GM23248 (cell line): ENCODE results near the gene ADGRL2. TPM values are rescaled to one million over a fixed set of nuclear protein-coding genes. Genes with fewer than 3 reads are reported as not detected.

ENCODE experiments used
- DNase-seq: peaks from one replicate; pipeline ENCODE4 v3.0.0-alpha.2; 2015
- H2AFZ ChIP-seq: fragments of 200-600 bp; sonication (generic); 2 replicates; pipeline ENCODE4 v1.6.1; 2016; ENCODE audit warnings: antibody characterized with exemption
- H3F3A ChIP-seq: fragments of 200-600 bp; sonication (generic); 2 replicates; pipeline ENCODE4 v1.6.1; 2016; ENCODE audit warnings: mild to moderate bottlenecking, antibody characterized with exemption, mixed run types; ENCODE audit not compliant: insufficient read depth
- H3K27ac ChIP-seq: fragments of 200-600 bp; sonication (generic); 2 replicates; pipeline ENCODE4 v1.5.1; 2016; ENCODE audit warnings: mild to moderate bottlenecking
- H3K27me3 ChIP-seq: fragments of 200-600 bp; sonication (generic); replicated peaks from 2 replicates; pipeline ENCODE4 v1.6.1; 2016; ENCODE audit warnings: mild to moderate bottlenecking; ENCODE audit not compliant: insufficient read depth
- H3K36me3 ChIP-seq: fragments of 200-600 bp; sonication (generic); 2 replicates; pipeline ENCODE4 v1.6.1; 2016; ENCODE audit warnings: low read depth, mild to moderate bottlenecking
- H3K4me1 ChIP-seq: fragments of 200-600 bp; sonication (generic); 2 replicates; pipeline ENCODE4 v1.6.1; 2016; ENCODE audit warnings: mild to moderate bottlenecking; ENCODE audit not compliant: insufficient read depth
- H3K4me2 ChIP-seq: fragments of 200-600 bp; sonication (generic); one replicate; pipeline ENCODE4 v1.6.1; 2016; ENCODE audit warnings: mild to moderate bottlenecking; ENCODE audit not compliant: unreplicated experiment
- H3K4me3 ChIP-seq: fragments of 200-600 bp; sonication (generic); 2 replicates; pipeline ENCODE4 v1.5.1; 2016; ENCODE audit warnings: mild to moderate bottlenecking
- H3K79me2 ChIP-seq: fragments of 200-600 bp; sonication (generic); 2 replicates; pipeline ENCODE4 v1.6.1; 2016; ENCODE audit warnings: mild to moderate bottlenecking; ENCODE audit not compliant: insufficient read depth
- H3K9ac ChIP-seq: fragments of 200-600 bp; sonication (generic); 2 replicates; pipeline ENCODE4 v1.6.1; 2016; ENCODE audit warnings: mild to moderate bottlenecking
- H3K9me2 ChIP-seq: fragments of 200-600 bp; sonication (generic); 2 replicates; pipeline ENCODE4 v1.6.1; 2016; ENCODE audit warnings: mixed run types, mild to moderate bottlenecking, moderate library complexity; ENCODE audit not compliant: insufficient read depth
- H3K9me3 ChIP-seq: fragments of 200-600 bp; sonication (generic); one replicate; pipeline ENCODE4 v1.6.1; 2017; ENCODE audit warnings: low read depth
- H4K20me1 ChIP-seq: fragments of 200-600 bp; sonication (generic); 2 replicates; pipeline ENCODE4 v1.6.0; 2016; ENCODE audit not compliant: insufficient read depth
- EZH2 ChIP-seq: fragments of 200-600 bp; sonication (generic); IDR thresholded peaks from 2 replicates; pipeline ENCODE4 v1.6.1; 2018; ENCODE audit warnings: antibody characterized with exemption, mild to moderate bottlenecking; ENCODE audit not compliant: insufficient read depth, poor library complexity, severe bottlenecking
- EZH2phosphoT487 ChIP-seq: fragments of 200-600 bp; sonication (generic); IDR thresholded peaks from 2 replicates; pipeline ENCODE4 v1.6.1; 2018; ENCODE audit warnings: antibody characterized with exemption, moderate library complexity, mild to moderate bottlenecking, low read depth; ENCODE audit not compliant: insufficient read depth
- WGBS, 2 experiments: methylation state at CpG; one replicate each; pipeline ENCODE4 v1.1.6; 2015 to 2017; ENCODE audit warnings: low lambda C conversion rate in 2 of 2, low coverage in 1 of 2; ENCODE audit errors: missing lambda C conversion rate in 2 of 2; 5-methylcytosine and 5-hydroxymethylcytosine counted together
- in situ Hi-C: fragments of 300-500 bp; cut with MboI; formaldehyde crosslinking; loops from 2 replicates; pipeline ENCODE4 v1.15.0; 2020
- polyA plus RNA-seq: library from polyadenylated mRNA; unstranded; fragments of >200 nt; fragmentation: Nextera tagmentation; extraction: Ambion mirVana; gene quantifications from 2 replicates; pipeline ENCODE4 v1.2.1, GENCODE V29; 2016
- total RNA-seq: library from RNA; depleted of rRNA; stranded (reverse); fragments of >200 nt; shearing (Covaris generic); gene quantifications from 2 replicates; pipeline ENCODE4 v1.2.3, GENCODE V29; 2014

The ADGRL2 gene
- total and polyA plus RNA-seq, 2 experiments from 2014 or later, result 12.3 to 41.6 TPM

- Histone ChIP-seq H3K27me3 (no peaks in the 10 kb centered on the region), H3K4me2 (no peak overlapping the region), H4K20me1 (no peaks in the 10 kb centered on the region), H3F3A (no peaks in the 10 kb centered on the region), H3K4me3 (no peak overlapping the region), H3K9me2 (no peaks in the 10 kb centered on the region), H3K9ac (no peak overlapping the region), H3K79me2 (no peaks in the 10 kb centered on the region), H3K27ac (no peak overlapping the region), H3K9me3 (no peaks in the 10 kb centered on the region), H3K4me1 (no peaks in the 10 kb centered on the region), H3K36me3 (no peaks in the 10 kb centered on the region), H2AFZ (no peak overlapping the region)
- in situ Hi-C loops, result no loop called here
- no peak for TF ChIP-seq EZH2
- no peak for TF ChIP-seq EZH2phosphoT487
- 28 to 41% methylated on average over 1 of the region's 1 CpG for WGBS, 2 experiments
- DNase-seq, result no peak
Observed at GRCh38 chr1:81999364-81999763, 198.6 kb downstream of the ADGRL2 start.

GRCh38 chr1:82000221-82000620 is 199.5 kb downstream of the ADGRL2 start:
- no peaks in the 10 kb centered on the region for H3K9me3 ChIP-seq
- no peak overlapping the region for H3K27ac ChIP-seq
- no peak overlapping the region for H3K9ac ChIP-seq
- no peaks in the 10 kb centered on the region for H3F3A ChIP-seq
- no peaks in the 10 kb centered on the region for H3K9me2 ChIP-seq
- H3K4me2 ChIP-seq, result no peak overlapping the region
- TF ChIP-seq EZH2, result no peak
- no peak for TF ChIP-seq EZH2phosphoT487
- H4K20me1 ChIP-seq, result no peaks in the 10 kb centered on the region
- H3K27me3 ChIP-seq, result no peaks in the 10 kb centered on the region
- no peaks in the 10 kb centered on the region for H3K36me3 ChIP-seq
- in situ Hi-C loops, result no loop called here
- H3K79me2 ChIP-seq, result no peaks in the 10 kb centered on the region
- DNase-seq, result no peak
- 94 to 95% methylated on average over 2 of the region's 2 CpGs for WGBS, 2 experiments
- no peak overlapping the region for H2AFZ ChIP-seq
- no peaks in the 10 kb centered on the region for H3K4me1 ChIP-seq
- no peak overlapping the region for H3K4me3 ChIP-seq

GRCh38 chr1:82001345-82001744 is 200.6 kb downstream of the ADGRL2 start:
- 64 to 78% methylated on average over 4 of the region's 4 CpGs for WGBS, 2 experiments
- H3K9me2 ChIP-seq, result no peaks in the 10 kb centered on the region
- H3K36me3 ChIP-seq, result no peaks in the 10 kb centered on the region
- DNase-seq, result no peak
- in situ Hi-C loops, result no loop called here
- H3K4me3 ChIP-seq, result no peak overlapping the region
- H3K4me2 ChIP-seq, result no peak overlapping the region
- no peak overlapping the region for H2AFZ ChIP-seq
- H3K9ac ChIP-seq, result no peak overlapping the region
- H3K27ac ChIP-seq, result no peak overlapping the region
- no peaks in the 10 kb centered on the region for H3K4me1 ChIP-seq
- H4K20me1 ChIP-seq, result no peaks in the 10 kb centered on the region
- H3K9me3 ChIP-seq, result no peaks in the 10 kb centered on the region
- no peak for TF ChIP-seq EZH2phosphoT487
- TF ChIP-seq EZH2, result no peak
- no peaks in the 10 kb centered on the region for H3K27me3 ChIP-seq
- no peaks in the 10 kb centered on the region for H3F3A ChIP-seq
- H3K79me2 ChIP-seq, result no peaks in the 10 kb centered on the region

GRCh38 chr1:82007804-82008203 is 207.1 kb downstream of the ADGRL2 start:
- no peaks in the 10 kb centered on the region for H3K9me2 ChIP-seq
- in situ Hi-C loops, result no loop called here
- no peak overlapping the region for H3K4me2 ChIP-seq
- H2AFZ ChIP-seq, result no peak overlapping the region
- no peaks in the 10 kb centered on the region for H3F3A ChIP-seq
- H3K27me3 ChIP-seq, result no peaks in the 10 kb centered on the region
- no peaks in the 10 kb centered on the region for H3K79me2 ChIP-seq
- no peak for DNase-seq
- H3K4me1 ChIP-seq, result no peaks in the 10 kb centered on the region
- H3K36me3 ChIP-seq, result no peaks in the 10 kb centered on the region
- H3K27ac ChIP-seq, result no peak overlapping the region
- H3K9ac ChIP-seq, result no peak overlapping the region
- H3K9me3 ChIP-seq, result no peaks in the 10 kb centered on the region
- TF ChIP-seq EZH2 (no peak), EZH2phosphoT487 (no peak)
- no peaks in the 10 kb centered on the region for H4K20me1 ChIP-seq
- no peak overlapping the region for H3K4me3 ChIP-seq

- H3K27ac ChIP-seq, result no peak overlapping the region
- in situ Hi-C loops, result no loop called here
- no peaks in the 10 kb centered on the region; the same call in 1 of the 2 replicates for H3K27me3 ChIP-seq
- H3F3A ChIP-seq, result no peaks in the 10 kb centered on the region
- TF ChIP-seq EZH2phosphoT487 (no peak), EZH2 (no peak)
- no peak for DNase-seq
- no peak overlapping the region for H3K4me3 ChIP-seq
- H3K36me3 ChIP-seq, result no peaks in the 10 kb centered on the region
- no peaks in the 10 kb centered on the region for H4K20me1 ChIP-seq
- no peak overlapping the region for H3K4me2 ChIP-seq
- H3K4me1 ChIP-seq, result no peaks in the 10 kb centered on the region
- H3K9ac ChIP-seq, result no peak overlapping the region
- no peaks in the 10 kb centered on the region for H3K9me3 ChIP-seq
- H3K79me2 ChIP-seq, result no peaks in the 10 kb centered on the region
- H2AFZ ChIP-seq, result no peak overlapping the region
- H3K9me2 ChIP-seq, result no peaks in the 10 kb centered on the region
Observed at GRCh38 chr1:82013702-82014101, 213.0 kb downstream of the ADGRL2 start.
